HK-2 (cell line): ENCODE data around the gene RBP5.
A peak's percentile ranks its signal among the peaks of the same experiment; 100 is the strongest.

ENCODE experiments used
- DNase-seq: peaks from one replicate; pipeline ENCODE4 v3.0.0-alpha.2; 2018; ENCODE audit not compliant: unreplicated experiment

The RBP5 gene

GRCh38 chr12:7145671-7146070 lies 17.0 kb upstream of the RBP5 start:
- no peak for DNase-seq

DNA sequence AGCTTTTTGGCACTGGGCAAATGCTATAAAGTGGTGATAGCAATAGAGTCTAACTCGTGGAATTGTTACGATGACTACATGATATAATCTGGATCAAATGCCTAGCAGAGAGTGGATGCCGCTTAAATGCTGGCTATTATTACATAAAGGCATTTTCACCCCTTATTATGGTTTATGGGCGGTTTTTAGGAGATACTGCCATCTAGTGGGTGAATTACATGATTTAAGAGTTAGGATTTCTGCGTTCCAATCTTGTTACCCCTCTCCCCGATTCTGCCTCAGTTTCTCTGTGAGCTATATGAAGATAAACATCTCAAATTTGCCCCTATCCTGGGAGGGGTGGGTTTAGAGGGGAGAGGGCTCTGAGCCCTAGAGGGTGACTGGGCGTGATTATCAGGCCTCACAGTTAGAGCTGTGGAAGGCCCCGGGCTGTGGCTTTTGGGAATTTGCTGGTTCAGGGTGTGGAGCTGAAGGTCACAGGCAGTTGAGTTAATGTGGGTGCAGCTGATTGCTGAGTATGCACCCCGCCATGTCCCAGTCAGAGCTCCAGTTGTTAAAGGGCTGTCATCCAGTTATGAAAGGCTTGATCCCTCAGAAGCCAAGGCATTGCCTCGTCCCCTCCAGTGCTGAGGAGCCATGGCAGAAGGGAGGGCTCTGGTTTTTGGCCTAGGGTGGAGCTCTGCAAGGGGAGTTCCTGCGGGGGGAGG lies 15.9 kb upstream of the RBP5 start:
- no peak for DNase-seq

GRCh38 chr12:7143564-7143963 lies 14.9 kb upstream of the RBP5 start:
- no peak for DNase-seq

DNA sequence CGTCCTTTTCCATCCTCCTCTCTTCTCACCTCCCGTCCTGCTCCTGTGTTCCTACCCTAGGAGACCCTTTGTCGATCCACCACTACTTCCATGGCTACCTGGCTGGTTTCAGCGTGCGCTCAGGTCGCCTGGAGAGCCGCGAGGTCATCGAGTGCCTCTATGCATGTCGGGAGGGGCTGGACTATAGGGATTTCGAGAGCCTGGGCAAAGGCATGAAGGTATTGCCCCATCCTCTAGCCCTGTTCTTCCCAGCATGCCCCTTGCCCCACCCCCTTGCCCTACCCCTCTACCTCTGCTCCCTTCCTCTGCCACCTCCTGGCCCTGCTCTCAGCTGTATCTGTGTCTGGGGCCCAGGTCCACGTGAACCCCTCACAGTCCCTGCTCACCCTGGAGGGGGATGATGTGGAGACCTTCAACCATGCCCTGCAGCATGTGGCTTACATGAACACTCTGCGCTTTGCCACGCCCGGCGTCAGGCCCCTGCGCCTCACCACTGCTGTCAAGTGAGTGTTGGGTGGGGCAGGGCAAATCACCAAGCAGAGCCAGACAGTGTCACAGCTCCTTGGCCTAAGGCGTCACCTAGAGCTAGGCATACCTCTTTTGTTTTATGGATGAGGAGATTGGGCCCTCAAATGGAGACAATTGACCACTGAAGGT lies 14.2 kb upstream of the RBP5 start:
- DNase-seq = no peak

GRCh38 chr12:7142056-7142644 lies 13.5 kb upstream of the RBP5 start:
- peak; percentile 36 for DNase-seq

DNA sequence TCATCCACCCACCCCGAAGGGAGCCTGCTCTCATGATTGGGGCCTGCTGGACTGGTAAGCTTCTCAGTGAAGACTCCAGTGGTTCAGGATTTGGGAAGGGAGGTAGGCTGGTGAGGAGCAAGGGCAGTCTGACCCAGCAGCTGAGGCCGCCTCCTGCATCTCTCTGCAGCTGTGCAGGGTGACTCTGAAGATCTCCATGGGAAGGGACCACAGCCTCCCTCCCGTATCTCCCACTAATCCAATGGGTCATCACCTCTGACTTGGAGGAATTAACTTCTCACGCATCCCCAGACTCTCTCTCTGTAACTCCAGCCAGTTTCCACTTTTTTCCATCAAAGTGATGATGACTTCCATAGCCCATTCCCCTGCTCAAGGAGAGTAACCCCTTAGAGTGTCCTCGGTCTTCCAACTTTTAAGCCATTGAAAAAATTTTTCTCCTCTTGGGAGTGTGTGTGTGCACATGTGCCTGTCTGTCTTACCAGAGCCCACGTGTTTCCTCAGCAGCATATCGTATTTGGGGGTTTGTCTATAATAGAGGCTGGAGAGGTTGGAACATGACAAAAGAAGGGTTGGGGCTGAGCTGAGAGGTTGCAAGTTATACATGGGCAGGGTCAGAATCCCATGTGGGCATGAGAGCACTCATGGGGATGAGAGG lies 12.8 kb upstream of the RBP5 start:
- DNase-seq = no peak

DNA sequence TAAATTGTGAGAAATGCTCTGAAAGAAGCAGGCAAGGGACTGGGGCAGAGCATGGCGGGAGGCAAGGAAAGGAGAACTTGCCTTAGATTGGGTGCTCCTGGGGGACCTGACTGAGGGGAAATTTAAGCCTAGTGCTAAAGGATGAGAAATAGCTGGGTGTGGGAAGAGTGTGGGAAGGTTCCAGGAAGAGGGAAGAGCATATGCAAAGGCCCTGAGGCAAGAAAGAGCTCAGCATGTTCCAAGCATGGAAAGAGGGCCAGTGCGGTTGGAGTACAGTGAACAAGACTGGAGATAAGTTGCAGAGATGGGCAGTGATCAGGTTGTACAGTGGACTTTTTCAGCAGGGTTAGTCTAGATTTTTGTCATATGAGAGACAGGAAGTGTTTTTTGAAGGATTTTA lies 10.5 kb upstream of the RBP5 start:
- DNase-seq = no peak

GRCh38 chr12:7137908-7138307 lies 9.2 kb upstream of the RBP5 start:
- no peak for DNase-seq

- no peak for DNase-seq
These were observed 8.0 kb upstream of the RBP5 start for GRCh38 chr12:7136676-7137075.

DNA sequence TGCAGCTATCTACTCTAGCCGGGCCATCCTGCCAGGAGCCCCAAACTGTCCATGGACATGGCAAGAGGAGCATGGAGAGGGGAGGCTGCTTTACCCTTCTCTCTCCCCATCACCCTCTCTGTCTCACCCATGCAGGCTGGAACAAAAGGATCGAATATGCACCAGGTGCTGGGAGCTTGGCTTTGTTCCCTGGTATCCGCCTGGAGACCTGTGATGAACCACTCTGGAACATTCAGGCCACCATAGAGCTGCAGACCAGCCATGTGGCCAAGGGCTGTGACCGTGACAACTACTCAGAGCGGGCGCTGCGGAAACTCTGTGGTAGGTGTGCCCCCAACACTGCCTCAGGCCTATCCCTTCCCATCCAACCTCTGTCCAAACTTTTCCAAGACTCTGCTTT lies 7.4 kb upstream of the RBP5 start:
- no peak for DNase-seq

DNA sequence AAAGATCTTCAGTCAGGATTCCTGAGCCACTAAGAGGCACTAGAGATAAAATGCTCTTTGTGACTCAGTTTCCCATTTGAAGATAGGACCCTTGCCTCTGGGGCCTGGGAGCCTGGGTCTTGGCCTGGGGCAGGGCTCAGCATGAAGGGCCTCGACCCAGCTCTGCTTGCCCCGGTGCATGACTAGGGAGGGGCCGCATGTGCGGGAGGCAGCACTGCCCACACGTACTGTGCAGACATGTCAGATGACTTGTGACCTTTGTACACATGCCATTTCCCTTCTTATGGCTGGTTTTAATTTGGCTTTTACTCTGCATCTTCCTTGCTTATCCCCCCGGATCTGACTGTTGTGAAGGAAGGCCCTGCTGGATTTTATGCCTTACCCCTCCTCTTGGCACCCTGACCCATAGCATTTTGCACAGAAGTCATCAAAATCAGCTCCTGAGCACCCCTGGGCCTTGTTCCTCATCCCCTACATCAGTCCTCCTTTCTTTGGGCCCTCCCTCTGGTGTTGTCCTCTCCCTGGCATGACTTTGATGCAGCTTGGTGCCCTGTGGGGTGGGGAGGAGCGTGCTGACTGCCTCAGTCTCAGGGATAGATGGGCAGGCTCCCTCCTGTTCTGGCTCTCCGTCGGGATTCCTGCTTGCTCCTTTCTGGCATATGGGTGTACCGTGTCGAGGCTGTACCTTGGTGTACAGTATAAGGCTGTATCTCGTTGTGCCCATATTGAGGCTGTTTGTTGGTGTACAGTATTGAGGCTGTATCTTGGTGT lies 5.9 kb upstream of the RBP5 start:
- no peak for DNase-seq

- peak; percentile 20 for DNase-seq
These were observed 2.8 kb upstream of the RBP5 start for GRCh38 chr12:7131502-7131866.

- DNase-seq = peak; percentile 72
These were observed 2.2 kb upstream of the RBP5 start for GRCh38 chr12:7130701-7131501.

DNA sequence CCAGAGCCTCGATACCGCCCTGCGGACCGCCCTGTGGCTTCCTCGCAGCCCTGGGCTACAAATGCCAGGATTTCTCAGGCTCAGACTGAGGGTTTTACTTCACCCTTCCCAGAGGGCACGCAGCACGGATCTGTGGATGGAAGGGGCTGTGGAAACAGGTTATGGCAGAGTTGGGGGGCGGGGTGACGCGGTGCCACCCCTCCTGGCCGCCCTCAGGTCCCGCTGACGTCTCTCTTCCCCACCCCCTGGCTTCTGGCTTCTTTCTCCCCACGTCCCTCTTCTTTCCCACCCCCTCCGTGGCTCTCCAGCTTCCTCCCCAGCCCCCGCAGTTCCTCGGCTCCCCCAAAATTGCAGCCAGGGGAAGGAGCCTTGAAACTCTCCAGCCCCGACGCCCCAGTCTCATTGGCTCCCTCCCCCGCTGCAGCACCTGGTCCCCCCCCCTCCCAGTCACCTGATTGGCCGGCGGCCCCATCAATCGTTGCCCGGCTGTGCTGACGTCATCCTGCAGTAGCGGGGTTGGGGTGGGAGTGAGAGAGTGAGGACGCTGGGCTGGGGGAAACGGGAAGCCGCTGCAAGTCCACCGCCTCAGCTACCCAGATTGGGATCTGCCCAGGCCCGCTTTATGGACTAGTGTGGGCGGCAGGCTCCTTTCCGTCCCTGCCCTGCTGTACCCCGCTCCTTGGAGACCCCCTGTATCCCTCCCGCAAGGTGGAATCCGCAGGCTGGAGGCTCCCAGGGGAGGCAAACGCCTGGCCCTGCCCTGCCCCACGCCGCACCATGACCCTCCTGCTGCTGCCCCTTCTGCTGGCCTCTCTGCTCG lies 1.4 kb upstream of the RBP5 start, which contains the start of gene CLSTN3:
Gene CLSTN3 (plus strand): TSS at position 500 of the 820 bp plus-strand sequence. CDS start 278 bp downstream, at position 778.
- peak; percentile 88 for DNase-seq

DNA sequence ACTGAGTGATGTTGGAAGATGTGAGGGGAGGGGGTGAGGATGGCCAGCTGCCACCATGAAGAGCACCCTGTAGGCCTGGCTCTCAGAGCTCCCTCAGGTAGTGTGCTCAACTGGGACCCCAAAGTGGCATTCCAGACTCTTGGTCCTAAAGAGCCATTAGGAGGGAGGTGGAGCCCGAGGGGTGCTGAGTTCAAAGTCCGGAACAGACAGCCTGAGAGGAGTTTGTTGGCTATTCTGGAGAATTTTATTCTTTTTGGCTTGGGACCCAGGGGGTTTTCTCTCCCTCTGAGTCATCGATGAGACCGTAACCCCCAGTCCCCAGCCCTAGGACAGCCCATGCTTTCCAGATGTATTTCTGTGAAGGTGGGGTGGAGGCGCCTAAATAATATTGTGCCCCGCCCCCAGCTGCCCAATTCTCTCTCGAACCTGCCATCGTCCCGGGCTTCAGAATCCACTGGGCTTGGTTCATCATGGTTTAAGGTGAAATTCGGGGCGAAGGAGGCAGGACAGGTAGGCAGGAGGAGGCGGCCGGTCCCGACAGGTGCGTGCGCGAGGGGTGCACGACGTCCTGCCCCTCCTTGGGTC lies 690 bp upstream of the RBP5 start:
- DNase-seq = no peak

- no peak for DNase-seq
These were observed 618 bp downstream of the RBP5 start for GRCh38 chr12:7127916-7128626.

DNA sequence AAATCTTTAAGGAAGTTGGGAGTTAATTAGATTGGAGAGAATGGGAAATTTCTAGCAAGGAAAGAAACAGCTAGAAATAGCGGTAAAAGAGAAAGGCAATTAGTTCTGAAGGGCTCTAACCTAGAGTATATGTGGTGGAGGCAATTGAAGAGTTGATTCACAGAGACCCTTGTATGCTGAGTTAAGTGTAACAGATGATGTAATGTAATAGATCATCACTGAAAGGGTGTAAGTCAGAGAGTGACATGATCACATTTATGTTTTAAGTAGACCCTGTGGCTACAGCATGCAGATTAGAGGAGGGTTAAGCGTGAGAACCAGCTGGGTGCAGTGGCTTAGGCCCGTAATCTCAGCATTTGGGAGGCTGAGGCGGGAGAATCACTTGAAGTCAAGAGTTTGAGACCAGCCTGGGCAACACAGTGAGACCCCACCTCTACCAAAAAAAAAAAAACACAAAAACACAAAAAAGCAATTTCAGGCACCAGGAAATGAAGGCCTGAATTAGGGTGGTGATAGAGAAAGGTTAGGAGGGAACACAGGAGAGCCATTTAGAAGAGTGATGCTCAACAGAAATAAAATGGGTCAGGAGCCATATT lies 3.0 kb downstream of the RBP5 start:
- DNase-seq = no peak

GRCh38 chr12:7123806-7124522 lies 4.7 kb downstream of the RBP5 start:
- DNase-seq = no peak
